Measurements from ENCODE around the gene KAZALD1. TPM values are rescaled to one million over a fixed set of nuclear protein-coding genes. Genes with fewer than 3 reads are reported as not detected.
A peak's percentile ranks its signal among the peaks of the same experiment; 100 is the strongest.

The KAZALD1 gene
- total and polyA plus RNA-seq, 10 of the 15 experiments (the other 5 are each of a cell fraction or from before 2014, with no cell fraction given) = 0.10 to 4.3 (median 1.9) TPM

- TF ChIP-seq ETV6 (conservative IDR thresholded peaks at IDR 0.05 in 1 of 2, IDR thresholded peaks at IDR 0.05 in 1 of 2; ENCODE audit: borderline replicate concordance in 1 of 2, low read depth in 1 of 2) (peak in 1 of 2 experiments; percentile 63; a peak in 2 of 4 replicates), ZNF274 (IDR thresholded peaks at IDR 0.05; ENCODE audit: insufficient read depth, insufficient read length) (no peak), RUNX3 (IDR thresholded peaks at IDR 0.05; ENCODE audit: low read length) (peak; percentile 83), KDM1A (IDR thresholded peaks at IDR 0.05; ENCODE audit: borderline replicate concordance) (no peak), HDAC2 (IDR thresholded peaks at IDR 0.05) (no peak), HDAC6 (IDR thresholded peaks at IDR 0.05; ENCODE audit: unreplicated experiment) (no peak), BRCA1 (IDR thresholded peaks at IDR 0.05; ENCODE audit: low read depth, low read length) (no peak), SREBF1 (IDR thresholded peaks at IDR 0.05; ENCODE audit: low read length) (no peak), ZNF207 (IDR thresholded peaks at IDR 0.05; ENCODE audit: borderline replicate concordance) (no peak), POLR2AphosphoS2 (IDR thresholded peaks at IDR 0.05; ENCODE audit: low read depth, low read length) (no peak), ESRRA (IDR thresholded peaks at IDR 0.05; ENCODE audit: low read length) (no peak), CEBPB (IDR thresholded peaks at IDR 0.05; ENCODE audit: borderline replicate concordance in 1 of 2, low read depth in 2 of 2, low read length in 2 of 2) (no peak), CHD4 (IDR thresholded peaks at IDR 0.05) (no peak), EZH2 (IDR thresholded peaks at IDR 0.05; ENCODE audit: borderline replicate concordance, control insufficient read depth, low read depth, low read length) (no peak), ZNF592 (IDR thresholded peaks at IDR 0.05) (no peak), ZNF687 (IDR thresholded peaks at IDR 0.05) (peak; percentile 87), MYB (IDR thresholded peaks at IDR 0.05; ENCODE audit: borderline replicate concordance, low read depth, low read length) (no peak), NR2C2 (IDR thresholded peaks at IDR 0.05; ENCODE audit: borderline replicate concordance, control insufficient read depth, insufficient read length, low read depth) (no peak), TARDBP (IDR thresholded peaks at IDR 0.05; ENCODE audit: borderline replicate concordance) (no peak), PAX5 (IDR thresholded peaks at IDR 0.05; ENCODE audit: borderline replicate concordance, low read depth, low read length) (no peak; the same call in 1 of the 2 replicates), NFXL1 (IDR thresholded peaks at IDR 0.05; ENCODE audit: borderline replicate concordance) (no peak)
- TF ChIP-seq, protein P1, sequence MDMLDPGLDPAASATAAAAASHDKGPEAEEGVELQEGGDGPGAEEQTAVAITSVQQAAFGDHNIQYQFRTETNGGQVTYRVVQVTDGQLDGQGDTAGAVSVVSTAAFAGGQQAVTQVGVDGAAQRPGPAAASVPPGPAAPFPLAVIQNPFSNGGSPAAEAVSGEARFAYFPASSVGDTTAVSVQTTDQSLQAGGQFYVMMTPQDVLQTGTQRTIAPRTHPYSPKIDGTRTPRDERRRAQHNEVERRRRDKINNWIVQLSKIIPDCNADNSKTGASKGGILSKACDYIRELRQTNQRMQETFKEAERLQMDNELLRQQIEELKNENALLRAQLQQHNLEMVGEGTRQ (IDR thresholded peaks at IDR 0.05; ENCODE audit: borderline replicate concordance, low read depth, low read length) = no peak
Observed at GRCh38 chr10:101060951-101061623, 702 bp upstream of the KAZALD1 start (continued).

Data from GM12878 (cell line).